Tibial nerve (tissue), 4 donors: ENCODE measurements around the gene LRGUK. TPM values are rescaled to one million over a fixed set of nuclear protein-coding genes. Genes with fewer than 3 reads are reported as not detected.

Experiments used
- DNase-seq, 2 donors: peaks; one replicate each; pipeline ENCODE4 v3.0.0-alpha.2; 2019; ENCODE audit warnings: low spot score in 2 of 2
- H3K27ac ChIP-seq, 4 donors: fragments of 200-600 bp; sonication (generic) in 3 of 4; one replicate each; pipeline ENCODE4 v1.5.1; 2017 to 2019; ENCODE audit warnings: mild to moderate bottlenecking in 1 of 4
- H3K27me3 ChIP-seq, 2 donors: fragments of 200-600 bp; sonication (generic) in 1 of 2; one replicate each; pipeline versions ENCODE4 v1.5.1 to v1.6.0; 2017 to 2019
- H3K36me3 ChIP-seq, 3 donors: fragments of 200-600 bp; sonication (generic); one replicate each; pipeline ENCODE4 v1.5.1; 2018 to 2019
- H3K4me1 ChIP-seq, 4 donors: fragments of 200-600 bp; sonication (generic) in 3 of 4; one replicate each; pipeline ENCODE4 v1.5.1; 2017 to 2019
- H3K4me3 ChIP-seq, 4 donors: fragments of 200-600 bp; sonication (generic) in 3 of 4; one replicate each; pipeline ENCODE4 v1.5.1; 2017 to 2019; ENCODE audit warnings: mild to moderate bottlenecking in 1 of 4, moderate library complexity in 1 of 4
- H3K9me3 ChIP-seq, 4 donors: fragments of 200-600 bp; sonication (generic) in 3 of 4; one replicate each; pipeline ENCODE4 v1.5.1; 2017 to 2019
- EP300 ChIP-seq, 2 donors: sonication (generic); formaldehyde crosslinking; IDR thresholded peaks; one replicate each; pipeline ENCODE4 v1.6.1; 2017; ENCODE audit warnings: antibody characterized with exemption in 2 of 2, mild to moderate bottlenecking in 1 of 2
- POLR2A ChIP-seq, 2 donors: fragments of 450-650 bp; IDR thresholded peaks; one replicate each; pipeline ENCODE4 v1.6.1; 2017; ENCODE audit warnings: antibody characterized with exemption in 2 of 2, mild to moderate bottlenecking in 2 of 2, moderate library complexity in 2 of 2
- WGBS, 2 donors: methylation state at CpG; one replicate each; pipeline ENCODE4 v1.1.5; 2018; 5-methylcytosine and 5-hydroxymethylcytosine counted together
- total RNA-seq, 4 donors: library from RNA; depleted of rRNA; stranded (reverse); fragments of >200 nt; gene quantifications; one replicate each; pipeline ENCODE4 v1.1.0, GENCODE V29; 2016
- TF ChIP-seq, protein P1 (sequence below), 5 experiments: fragments of 200-600 bp in 3 of 5; fragments of 450-650 bp in 2 of 5; sonication (generic) in 3 of 5; IDR thresholded peaks; one replicate each; pipeline ENCODE4 v1.5.1; 2016 to 2019; ENCODE audit warnings: antibody characterized with exemption in 5 of 5, mild to moderate bottlenecking in 3 of 5, moderate library complexity in 2 of 5

The LRGUK gene
- total RNA-seq, 4 donors from 2014 or later: 0.39 to 2.6 (median 1.5) TPM

DNA sequence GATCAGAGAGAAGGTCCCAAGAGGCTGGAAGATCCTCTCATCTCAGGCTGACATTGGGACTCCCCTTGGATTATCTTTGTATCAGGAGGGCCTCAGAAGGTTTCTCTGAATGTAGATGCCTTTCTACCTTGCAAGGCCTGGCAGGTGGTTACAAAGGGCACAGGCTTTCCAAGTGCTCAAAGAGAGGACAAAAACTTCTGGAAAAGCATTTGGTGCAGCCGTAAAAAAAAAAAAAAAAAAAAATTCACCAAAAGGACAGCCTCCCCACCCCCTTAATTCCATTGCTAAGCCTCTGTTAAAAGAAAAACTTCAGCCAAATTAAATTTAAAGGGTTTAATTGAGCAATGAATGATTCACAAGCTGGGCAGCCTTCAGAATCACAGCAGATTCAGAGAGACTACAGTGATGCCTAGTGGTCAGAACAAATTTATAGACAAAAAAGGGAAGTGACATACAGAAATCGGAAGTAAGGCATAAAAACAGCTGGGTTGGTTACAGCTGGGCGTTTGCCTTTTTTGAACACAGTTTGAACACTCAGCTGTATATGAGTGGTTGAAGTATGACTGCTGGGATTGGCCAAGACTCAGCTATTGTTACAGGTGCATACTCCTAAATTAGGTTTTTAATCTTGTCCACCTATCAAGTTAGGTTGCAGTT is 42.5 kb upstream of the LRGUK start:
- H3K27me3 ChIP-seq: no peaks in the 10 kb centered on the region
- 73 to 82% methylated on average over 3 of the region's 3 CpGs for WGBS, 2 donors
- no peaks in the 10 kb centered on the region for H3K36me3 ChIP-seq
- H3K4me1 ChIP-seq: no peaks in the 10 kb centered on the region
- H3K4me3 ChIP-seq: no peak overlapping the region
- no peak for DNase-seq
- peaks cover 0 to 20% (median 0%) of the 10 kb centered on the region in 4 donors for H3K9me3 ChIP-seq
- TF ChIP-seq POLR2A (IDR thresholded peaks at IDR 0.05): no peak
- TF ChIP-seq EP300 (IDR thresholded peaks at IDR 0.05): no peak
- TF ChIP-seq, protein P1, sequence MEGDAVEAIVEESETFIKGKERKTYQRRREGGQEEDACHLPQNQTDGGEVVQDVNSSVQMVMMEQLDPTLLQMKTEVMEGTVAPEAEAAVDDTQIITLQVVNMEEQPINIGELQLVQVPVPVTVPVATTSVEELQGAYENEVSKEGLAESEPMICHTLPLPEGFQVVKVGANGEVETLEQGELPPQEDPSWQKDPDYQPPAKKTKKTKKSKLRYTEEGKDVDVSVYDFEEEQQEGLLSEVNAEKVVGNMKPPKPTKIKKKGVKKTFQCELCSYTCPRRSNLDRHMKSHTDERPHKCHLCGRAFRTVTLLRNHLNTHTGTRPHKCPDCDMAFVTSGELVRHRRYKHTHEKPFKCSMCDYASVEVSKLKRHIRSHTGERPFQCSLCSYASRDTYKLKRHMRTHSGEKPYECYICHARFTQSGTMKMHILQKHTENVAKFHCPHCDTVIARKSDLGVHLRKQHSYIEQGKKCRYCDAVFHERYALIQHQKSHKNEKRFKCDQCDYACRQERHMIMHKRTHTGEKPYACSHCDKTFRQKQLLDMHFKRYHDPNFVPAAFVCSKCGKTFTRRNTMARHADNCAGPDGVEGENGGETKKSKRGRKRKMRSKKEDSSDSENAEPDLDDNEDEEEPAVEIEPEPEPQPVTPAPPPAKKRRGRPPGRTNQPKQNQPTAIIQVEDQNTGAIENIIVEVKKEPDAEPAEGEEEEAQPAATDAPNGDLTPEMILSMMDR (IDR thresholded peaks at IDR 0.05): no peak
- H3K27ac ChIP-seq: no peak overlapping the region

DNA sequence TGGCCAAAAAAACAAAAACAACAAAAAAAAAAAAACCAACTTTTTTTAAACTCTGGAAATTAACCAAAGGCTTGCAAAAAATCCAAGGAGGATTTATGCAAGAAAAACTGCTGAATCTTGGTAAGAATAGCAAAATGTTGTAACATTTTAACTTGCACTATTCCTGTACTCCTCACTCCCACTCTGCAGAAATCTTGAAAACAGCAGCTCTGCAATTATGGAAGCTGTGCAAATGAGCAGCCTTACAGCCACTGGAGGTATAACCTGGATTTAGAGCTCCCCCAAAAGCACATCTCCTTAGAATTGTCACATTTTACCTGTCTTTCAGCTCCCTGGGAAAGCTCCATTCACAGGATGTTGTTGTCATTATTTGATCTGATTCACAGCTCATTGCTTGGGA is 41.8 kb upstream of the LRGUK start:
- Histone ChIP-seq H3K36me3 (no peaks in the 10 kb centered on the region), H3K9me3 (peaks cover 0 to 26% (median 0%) of the 10 kb centered on the region in 4 donors), H3K27ac (no peak overlapping the region), H3K27me3 (no peaks in the 10 kb centered on the region), H3K4me3 (no peak overlapping the region), H3K4me1 (no peaks in the 10 kb centered on the region)
- TF ChIP-seq POLR2A (IDR thresholded peaks at IDR 0.05): no peak
- TF ChIP-seq EP300 (IDR thresholded peaks at IDR 0.05): no peak
- TF ChIP-seq, protein P1 (IDR thresholded peaks at IDR 0.05): no peak
- no peak for DNase-seq

- Histone ChIP-seq H3K27me3 (no peaks in the 10 kb centered on the region), H3K4me1 (no peaks in the 10 kb centered on the region), H3K36me3 (no peaks in the 10 kb centered on the region), H3K4me3 (no peak overlapping the region), H3K9me3 (peaks cover 0 to 32% (median 0%) of the 10 kb centered on the region in 4 donors), H3K27ac (no peak overlapping the region)
- WGBS, 2 donors: 96% methylated on average over 2 of the region's 2 CpGs
- no peak for DNase-seq
- TF ChIP-seq EP300 (IDR thresholded peaks at IDR 0.05) (no peak), POLR2A (IDR thresholded peaks at IDR 0.05) (no peak)
- TF ChIP-seq, protein P1 (IDR thresholded peaks at IDR 0.05): no peak
These were observed 40.0 kb upstream of the LRGUK start for GRCh38 chr7:134086998-134087735.

- peaks cover 0 to 36% (median 0%) of the 10 kb centered on the region in 4 donors for H3K9me3 ChIP-seq
- no peak overlapping the region for H3K4me3 ChIP-seq
- no peaks in the 10 kb centered on the region for H3K27me3 ChIP-seq
- TF ChIP-seq, protein P1 (IDR thresholded peaks at IDR 0.05): no peak
- H3K36me3 ChIP-seq: no peaks in the 10 kb centered on the region
- no peak for DNase-seq
- no peak overlapping the region for H3K27ac ChIP-seq
- no peaks in the 10 kb centered on the region for H3K4me1 ChIP-seq
These were observed 38.9 kb upstream of the LRGUK start for GRCh38 chr7:134088199-134088598.

DNA sequence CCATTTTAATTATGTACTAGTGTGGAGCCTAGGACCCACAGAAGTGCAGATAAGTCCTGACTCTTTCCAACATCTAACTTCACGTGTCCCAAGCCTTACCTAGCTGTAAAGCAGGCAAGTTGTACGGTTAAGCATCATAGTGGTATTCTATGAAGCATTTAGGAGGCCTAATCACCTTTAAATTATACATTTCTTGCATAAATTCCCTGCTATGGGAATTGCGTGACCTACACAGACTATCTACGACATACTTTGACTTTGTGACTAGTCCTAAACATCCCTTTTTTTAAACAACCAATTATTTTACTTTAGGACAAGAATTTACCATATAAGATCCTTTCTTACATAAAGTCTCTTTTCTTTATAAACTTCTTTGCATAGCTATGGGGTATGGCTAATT is 37.7 kb upstream of the LRGUK start:
- TF ChIP-seq, protein P1 (IDR thresholded peaks at IDR 0.05): no peak
- TF ChIP-seq EP300 (IDR thresholded peaks at IDR 0.05): no peak
- no peak for TF ChIP-seq POLR2A (IDR thresholded peaks at IDR 0.05)
- Histone ChIP-seq H3K27me3 (no peaks in the 10 kb centered on the region), H3K9me3 (peaks cover 0 to 38% (median 0%) of the 10 kb centered on the region in 4 donors), H3K4me3 (no peak overlapping the region), H3K4me1 (no peaks in the 10 kb centered on the region), H3K27ac (no peak overlapping the region), H3K36me3 (no peaks in the 10 kb centered on the region)
- DNase-seq: no peak
- 73 to 78% methylated on average over 4 of the region's 4 CpGs for WGBS, 2 donors
